Loucy (cell line): ENCODE measurements around the gene TYW1.
"Not testable (repeated sequence)": the region's sequence is repeated elsewhere in the genome, so short reads cannot be mapped to it uniquely, and the experiment has no call there.

Experiments
- CTCF ChIP-seq: fragments of 200-600 bp; sonication (generic); conservative IDR thresholded peaks from 2 replicates; pipeline ENCODE4 v1.5.1; 2014; ENCODE audit warnings: mild to moderate bottlenecking, antibody characterized with exemption, low read length
- EZH2phosphoT487 ChIP-seq: fragments of 200-600 bp; IDR thresholded peaks from 2 replicates; pipeline ENCODE4 v1.6.1; 2018; ENCODE audit warnings: antibody characterized with exemption, mild to moderate bottlenecking, moderate library complexity, borderline replicate concordance

GRCh38 chr7:67062802-67063201 lies 66.2 kb downstream of the TYW1 start:
- not testable (repeated sequence) for TF ChIP-seq CTCF, EZH2phosphoT487
